DMS114 treated with DMSO at 0.1 percent for 48 hours (cell line): ENCODE measurements around the gene ERGIC1.
A peak's percentile ranks its signal among the peaks of the same experiment; 100 is the strongest.

ENCODE experiments used
- DNase-seq: peaks from one replicate; lab custom pipeline; 2025; ENCODE audit not compliant: unreplicated experiment; lab: John Stamatoyannopoulos, UW

Gene ERGIC1

GRCh38 chr5:172972552-172972951 lies 138.5 kb downstream of the ERGIC1 start:
- no peak for DNase-seq

DNA sequence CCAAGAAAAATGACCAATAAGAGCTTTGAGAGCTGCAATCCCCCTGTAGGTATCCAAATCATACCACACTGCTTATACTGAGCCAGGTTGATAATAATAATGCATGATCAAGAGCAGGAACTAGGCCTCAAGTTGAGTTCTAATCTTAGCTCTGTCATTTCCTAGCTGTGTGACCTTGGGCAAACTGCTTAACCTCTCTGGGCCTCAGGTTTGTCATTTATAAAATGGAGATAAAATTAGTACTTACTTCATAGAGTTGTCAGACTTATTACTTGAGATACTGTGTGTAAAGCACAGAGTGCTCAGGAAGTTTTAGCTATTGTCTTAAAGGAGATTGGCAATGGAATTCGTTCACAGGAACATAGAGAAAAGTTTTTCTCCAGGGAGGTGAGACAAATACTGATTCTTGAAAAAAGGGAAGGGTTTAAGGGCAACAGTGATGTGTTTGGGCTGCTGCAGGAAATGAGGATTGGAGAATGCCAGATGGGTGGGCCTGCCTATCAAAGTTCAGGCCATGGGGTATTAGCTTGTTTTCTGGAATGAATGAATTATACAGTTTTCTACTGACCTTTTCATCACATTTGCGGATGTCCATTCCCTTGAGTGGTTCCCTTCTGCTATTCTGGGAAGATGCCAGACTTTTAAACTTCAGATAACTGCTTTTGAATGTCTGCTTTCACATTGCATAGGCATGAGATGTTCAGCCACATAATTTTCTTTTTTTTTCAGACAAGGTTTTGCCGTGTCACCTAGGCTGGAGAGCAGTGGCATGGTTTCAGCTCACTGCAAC lies 139.3 kb downstream of the ERGIC1 start:
- DNase-seq, result no peak

DNA sequence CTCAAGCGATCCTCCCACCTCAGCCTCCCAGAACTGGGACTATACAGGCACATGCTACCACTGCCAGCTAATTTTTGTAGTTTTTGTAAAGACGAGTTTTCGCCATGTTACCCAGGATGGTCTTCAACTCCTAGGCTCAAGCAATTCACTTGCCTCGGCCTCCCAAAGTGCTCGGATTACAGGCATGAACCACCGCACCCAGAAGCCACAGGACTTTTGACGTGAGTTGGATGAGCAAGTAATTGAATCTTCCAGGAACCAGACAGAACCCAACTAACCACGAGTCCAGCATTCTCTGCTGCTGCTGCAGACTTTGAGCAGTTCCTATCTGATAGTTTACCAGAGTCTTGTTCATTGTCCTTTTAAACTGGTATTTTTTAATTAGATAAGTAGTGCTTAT lies 139.9 kb downstream of the ERGIC1 start:
- no peak for DNase-seq

- no peak for DNase-seq
Observed at GRCh38 chr5:172975289-172975688, 141.2 kb downstream of the ERGIC1 start.

DNA sequence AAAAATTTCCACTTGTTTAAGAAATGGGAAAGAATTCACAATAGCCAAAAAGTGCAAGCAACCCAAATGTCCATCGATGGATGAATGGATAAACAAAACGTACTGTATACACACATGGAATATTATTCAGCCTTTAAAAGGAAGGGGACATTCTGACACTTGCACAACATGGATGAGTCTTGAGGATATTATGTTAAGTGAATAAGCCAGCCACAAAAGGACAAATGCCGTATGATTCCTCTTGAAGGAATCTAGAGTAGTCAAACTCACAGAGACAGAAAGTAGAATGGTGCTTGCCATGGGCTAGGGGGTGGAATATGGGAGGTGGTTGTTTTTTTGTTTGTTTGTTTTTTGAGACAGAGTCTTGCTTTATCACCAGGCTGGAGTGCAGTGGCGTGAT lies 145.7 kb downstream of the ERGIC1 start:
- DNase-seq, result no peak

DNA sequence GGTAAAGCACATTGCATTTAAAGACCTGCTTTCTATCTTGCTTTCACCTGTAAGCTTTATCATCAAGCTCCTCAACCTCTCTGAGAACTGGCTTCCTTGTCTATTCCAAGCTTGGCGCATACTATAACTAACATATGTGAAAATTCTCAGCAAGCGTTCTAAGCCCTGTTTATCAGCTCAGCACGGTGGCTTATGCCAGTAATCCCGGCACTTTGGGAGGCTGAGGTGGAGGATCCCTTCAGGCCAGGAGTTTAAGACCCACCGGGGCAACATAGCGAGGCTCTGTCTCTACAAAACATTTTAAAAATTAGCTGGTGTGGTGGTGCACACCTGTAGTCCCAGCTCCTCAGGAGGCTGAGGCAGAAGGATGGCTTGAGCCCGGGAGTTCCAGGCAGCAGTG lies 147.9 kb downstream of the ERGIC1 start:
- no peak for DNase-seq

GRCh38 chr5:172983542-172984243 lies 149.6 kb downstream of the ERGIC1 start, which contains the start of gene ATP6V0E1:
ATP6V0E1 (plus strand) TSS chr5:172983771; CDS start chr5:172983861, 90 bp downstream.
- DNase-seq, result peak; percentile 84

DNA sequence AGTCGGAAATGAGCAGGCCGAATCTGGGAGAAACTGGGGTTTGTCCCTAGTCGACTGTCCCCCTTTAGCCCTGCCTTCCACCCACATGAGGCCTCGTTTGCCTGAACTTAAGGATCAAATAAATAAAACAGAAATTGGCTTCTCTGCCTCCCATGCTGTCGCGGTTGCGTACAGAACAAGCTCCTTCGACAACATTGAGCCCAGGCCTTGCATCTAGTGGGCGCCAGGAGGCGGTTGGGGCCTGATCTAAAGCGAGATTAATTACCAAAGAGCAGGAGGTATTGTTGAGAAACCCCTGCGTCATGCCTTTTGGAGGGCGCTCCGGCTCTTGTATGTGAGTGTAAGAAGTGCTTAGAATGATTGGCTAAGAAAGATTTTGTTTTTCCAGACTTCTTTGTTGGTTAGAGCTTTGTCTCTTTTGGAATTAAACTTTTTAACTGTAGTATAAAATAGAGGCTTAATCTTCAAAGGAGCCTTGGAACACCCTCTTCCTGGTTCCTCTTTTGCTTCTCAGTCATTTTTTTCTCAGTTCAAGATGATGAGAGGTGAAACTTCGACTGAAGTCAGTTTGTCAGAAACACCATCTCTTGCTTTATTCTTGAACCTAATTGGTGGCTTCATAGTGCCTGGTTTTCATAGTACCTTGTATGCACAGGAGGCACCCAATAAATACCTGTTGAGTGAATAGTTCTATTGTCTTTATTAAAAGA lies 150.3 kb downstream of the ERGIC1 start:
- DNase-seq, result peak; percentile 64

GRCh38 chr5:172985596-172985995 lies 151.5 kb downstream of the ERGIC1 start:
- no peak for DNase-seq

DNA sequence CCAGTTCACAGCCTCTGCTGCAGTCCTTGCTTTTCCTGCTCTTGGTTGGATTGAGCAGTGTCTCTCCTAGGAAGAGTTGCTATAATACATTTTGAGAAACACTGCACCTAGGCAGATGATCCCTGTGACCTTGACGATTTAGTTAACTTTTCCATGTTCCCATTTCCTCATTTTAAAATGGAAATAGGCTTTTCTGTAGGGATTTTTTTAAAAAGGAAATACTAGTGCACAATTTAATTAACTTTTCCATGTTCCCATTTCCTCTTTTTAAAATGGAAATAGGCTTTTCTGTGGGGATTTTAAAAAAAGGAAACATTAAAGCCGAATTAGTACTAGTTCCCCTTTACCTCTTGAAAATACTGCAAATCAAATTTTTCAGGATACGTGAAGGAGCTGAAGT lies 154.2 kb downstream of the ERGIC1 start:
- DNase-seq, result no peak

DNA sequence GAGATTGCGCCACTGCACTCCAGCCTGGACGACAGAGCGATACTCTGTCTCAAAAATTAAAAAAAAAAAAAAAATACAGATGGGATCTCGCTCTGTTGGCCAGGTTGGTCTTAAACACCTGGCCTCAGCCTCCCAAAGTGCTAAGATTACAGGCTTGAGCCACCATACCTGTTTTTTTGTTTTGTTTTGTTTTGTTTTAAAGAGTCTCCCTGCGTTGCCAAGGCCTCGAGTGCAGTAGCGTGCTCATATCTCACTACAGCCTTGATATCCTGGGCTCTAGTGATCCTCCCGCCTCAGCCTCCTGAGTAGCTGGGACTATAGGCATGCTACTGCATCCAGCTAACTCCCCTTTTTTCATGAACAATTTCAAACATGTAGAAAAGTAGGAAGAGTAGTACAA lies 156.7 kb downstream of the ERGIC1 start:
- DNase-seq, result no peak

GRCh38 chr5:172994405-172994804 lies 160.4 kb downstream of the ERGIC1 start:
- DNase-seq, result no peak

GRCh38 chr5:172999372-172999973 lies 165.4 kb downstream of the ERGIC1 start:
- DNase-seq, result no peak

DNA sequence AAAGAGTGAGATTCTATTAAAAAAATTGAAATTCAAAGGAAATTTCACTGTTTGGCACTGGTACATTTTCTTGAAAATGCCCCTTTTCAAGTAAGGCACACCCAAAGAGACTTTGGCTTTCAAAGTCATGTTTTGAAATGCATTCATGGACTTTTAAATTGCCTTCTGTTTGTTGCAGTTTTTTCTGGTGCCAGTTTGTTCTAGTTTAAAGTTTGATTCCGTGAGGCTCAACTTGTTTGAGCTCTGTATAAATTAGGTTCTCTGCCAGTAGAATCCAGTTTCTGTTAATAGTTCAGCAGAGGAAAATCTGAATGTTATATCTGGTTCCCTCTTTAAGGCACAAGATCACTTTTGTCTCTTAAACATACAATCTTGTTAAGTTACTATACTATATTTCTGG lies 165.9 kb downstream of the ERGIC1 start:
- no peak for DNase-seq

DNA sequence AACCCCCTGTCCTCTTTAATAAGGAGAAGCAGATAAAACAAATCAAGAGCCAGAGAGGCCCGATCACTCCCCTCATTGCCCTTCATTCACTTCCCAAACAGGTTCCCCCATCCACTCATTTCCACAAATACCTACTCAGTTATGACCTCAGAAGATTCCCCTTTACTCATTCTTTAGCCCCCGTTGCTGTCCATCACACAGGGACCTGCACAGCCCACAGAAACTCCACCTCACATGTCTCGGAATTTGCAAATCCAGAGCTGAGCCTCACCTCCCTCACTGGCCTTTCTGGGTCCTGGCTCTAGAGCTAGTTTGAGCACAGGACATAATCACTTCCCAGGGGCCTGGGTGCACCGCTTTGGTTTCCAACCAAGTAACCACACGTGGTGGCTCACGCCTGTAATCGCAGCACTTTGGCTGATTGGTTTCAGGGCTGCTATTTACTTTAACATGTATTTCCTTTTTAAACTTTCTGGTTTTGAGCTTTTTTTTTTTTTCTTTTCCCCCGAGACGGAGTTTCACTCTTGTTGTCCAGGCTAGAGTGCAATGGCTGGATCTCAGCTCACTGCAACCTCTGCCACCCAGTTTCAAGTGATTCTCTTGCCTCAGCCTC lies 167.3 kb downstream of the ERGIC1 start:
- DNase-seq, result no peak
